PFSK-1 (cell line): ENCODE results near the gene SLC39A7.
A peak's percentile ranks its signal among the peaks of the same experiment; 100 is the strongest.

Experiments
- POLR2AphosphoS5 ChIP-seq: IDR thresholded peaks from 2 replicates; pipeline ENCODE4 v1.6.1; 2012; ENCODE audit warnings: low read depth, mild to moderate bottlenecking, control low read depth, low read length, moderate library complexity
- REST ChIP-seq, 2 experiments: IDR thresholded peaks; 2 replicates each; pipeline versions ENCODE4 v1.6.1 to v1.8.0; 2011 to 2012; ENCODE audit warnings: low read depth in 2 of 2, low read length in 2 of 2, control low read depth in 1 of 2, inconsistent platforms in 1 of 2, mild to moderate bottlenecking in 1 of 2, moderate library complexity in 1 of 2; ENCODE audit not compliant: insufficient read depth in 1 of 2
- SIN3A ChIP-seq: IDR thresholded peaks from 2 replicates; pipeline ENCODE4 v1.6.1; 2012; ENCODE audit warnings: mild to moderate bottlenecking, low read length, moderate library complexity, borderline replicate concordance; ENCODE audit not compliant: insufficient read depth
- TAF1 ChIP-seq: IDR thresholded peaks from 2 replicates; pipeline ENCODE4 v1.6.1; 2012; ENCODE audit warnings: low read length, control low read depth, borderline replicate concordance; ENCODE audit not compliant: insufficient read depth

GRCh38 chr6:33195304-33196165, 5.1 kb upstream of the SLC39A7 start:
- TF ChIP-seq POLR2AphosphoS5 (no peak), REST (IDR thresholded peaks at IDR 0.05; ENCODE audit: insufficient read depth in 1 of 2, low read depth in 2 of 2, low read length in 2 of 2) (peak; percentile 71 to 88), SIN3A (no peak), TAF1 (no peak)
